Colon (tissue), 2 donors: ENCODE measurements around the gene ACTG1.

ENCODE experiments used
- FAIRE-seq: peaks from 2 replicates; lab custom pipeline; 2012; peaks lifted over from hg19 to GRCh38; lab: Jason Lieb, UNC
- donor health status: control.
- donor health status: control.

Gene ACTG1

GRCh38 chr17:81461607-81462500, 50.7 kb downstream of the ACTG1 start:
- FAIRE-seq, result no peak

- FAIRE-seq, result no peak
These were observed 51.6 kb downstream of the ACTG1 start for GRCh38 chr17:81460856-81461460.
